ENCODE results near the gene CCL5. TPM values are rescaled to one million over a fixed set of nuclear protein-coding genes. Genes with fewer than 3 reads are reported as not detected.
"Not testable (repeated sequence)": the region's sequence is repeated elsewhere in the genome, so short reads cannot be mapped to it uniquely, and the experiment has no call there.

The CCL5 gene
- total RNA-seq, 1 donor from 2014 or later: not detected

GRCh38 chr17:35903451-35903850 lies 23.3 kb upstream of the CCL5 start:
- Mint-ChIP-seq H3K4me1 (peaks cover 38% of the 10 kb centered on the region), H3K9me3 (no peaks in the 10 kb centered on the region), H3K36me3 (no peaks in the 10 kb centered on the region), H3K27ac (peak overlapping the region; percentile 74), H3K4me3 (no peak overlapping the region), H3K27me3 (ENCODE audit: low read depth) (no peaks in the 10 kb centered on the region)
- no peak for TF ChIP-seq CTCF (IDR thresholded peaks at IDR 0.05; ENCODE audit: unreplicated experiment)
- no peak for DNase-seq (ENCODE audit: low spot score in 2 of 2, unreplicated experiment in 2 of 2)

- TF ChIP-seq CTCF (IDR thresholded peaks at IDR 0.05; ENCODE audit: unreplicated experiment): no peak
- H3K4me1 Mint-ChIP-seq: peaks cover 40% of the 10 kb centered on the region
- no peaks in the 10 kb centered on the region for H3K36me3 Mint-ChIP-seq
- H3K27ac Mint-ChIP-seq: peak overlapping the region; percentile 5
- no peak overlapping the region for H3K4me3 Mint-ChIP-seq
- H3K9me3 Mint-ChIP-seq: no peaks in the 10 kb centered on the region
- DNase-seq (ENCODE audit: low spot score in 2 of 2, unreplicated experiment in 2 of 2): no peak
- H3K27me3 Mint-ChIP-seq (ENCODE audit: low read depth): no peaks in the 10 kb centered on the region
Observed at GRCh38 chr17:35901631-35902175, 21.5 kb upstream of the CCL5 start.

- H3K36me3 Mint-ChIP-seq: no peaks in the 10 kb centered on the region
- H3K4me1 Mint-ChIP-seq: peaks cover 40% of the 10 kb centered on the region
- peak overlapping the region; percentile 2 for H3K4me3 Mint-ChIP-seq
- H3K9me3 Mint-ChIP-seq: no peaks in the 10 kb centered on the region
- no peak for DNase-seq (ENCODE audit: low spot score in 2 of 2, unreplicated experiment in 2 of 2)
- no peaks in the 10 kb centered on the region for H3K27me3 Mint-ChIP-seq (ENCODE audit: low read depth)
- peak overlapping the region; percentile 85 for H3K27ac Mint-ChIP-seq
- TF ChIP-seq CTCF (IDR thresholded peaks at IDR 0.05; ENCODE audit: unreplicated experiment): no peak
Observed at GRCh38 chr17:35900708-35901480, 20.7 kb upstream of the CCL5 start.

- no peak overlapping the region for H3K4me3 Mint-ChIP-seq
- no peaks in the 10 kb centered on the region for H3K36me3 Mint-ChIP-seq
- H3K9me3 Mint-ChIP-seq: no peaks in the 10 kb centered on the region
- H3K27me3 Mint-ChIP-seq (ENCODE audit: low read depth): no peaks in the 10 kb centered on the region
- peaks cover 40% of the 10 kb centered on the region for H3K4me1 Mint-ChIP-seq
- no peak overlapping the region for H3K27ac Mint-ChIP-seq
- TF ChIP-seq CTCF (IDR thresholded peaks at IDR 0.05; ENCODE audit: unreplicated experiment): no peak
- DNase-seq (ENCODE audit: low spot score in 2 of 2, unreplicated experiment in 2 of 2): no peak
Observed at GRCh38 chr17:35900280-35900679, 20.1 kb upstream of the CCL5 start.

GRCh38 chr17:35898283-35899070 lies 18.3 kb upstream of the CCL5 start:
- Mint-ChIP-seq H3K9me3 (no peaks in the 10 kb centered on the region), H3K27ac (no peak overlapping the region), H3K36me3 (no peaks in the 10 kb centered on the region), H3K4me3 (no peak overlapping the region), H3K27me3 (ENCODE audit: low read depth) (no peaks in the 10 kb centered on the region), H3K4me1 (peaks cover 33% of the 10 kb centered on the region)
- DNase-seq (ENCODE audit: low spot score in 2 of 2, unreplicated experiment in 2 of 2): no peak
- no peak for TF ChIP-seq CTCF (IDR thresholded peaks at IDR 0.05; ENCODE audit: unreplicated experiment)

- DNase-seq (ENCODE audit: low spot score in 2 of 2, unreplicated experiment in 2 of 2); H3K27ac Mint-ChIP-seq; H3K27me3 Mint-ChIP-seq (ENCODE audit: low read depth); H3K9me3 Mint-ChIP-seq; H3K4me3 Mint-ChIP-seq; H3K36me3 Mint-ChIP-seq: not testable (repeated sequence)
- peaks cover 27% of the 10 kb centered on the region for H3K4me1 Mint-ChIP-seq
Observed at GRCh38 chr17:35897772-35898171, 17.6 kb upstream of the CCL5 start.

All from mesothelial cell of epicardium (in vitro differentiated cells).